NB4 (cell line): ENCODE data around the gene MYO10.

Experiments
- CTCF ChIP-seq: IDR thresholded peaks from one replicate; pipeline ENCODE4 v1.5.1; 2012; ENCODE audit warnings: low read depth, low read length
- MYC ChIP-seq: IDR thresholded peaks from 2 replicates; pipeline ENCODE4 v1.6.1; 2011; ENCODE audit warnings: low read depth, low read length
- POLR2A ChIP-seq: IDR thresholded peaks from 2 replicates; pipeline ENCODE4 v1.6.1; 2011; ENCODE audit warnings: mild to moderate bottlenecking; ENCODE audit not compliant: insufficient read length; ENCODE audit errors: extremely low read depth

- TF ChIP-seq CTCF (no peak), POLR2A (no peak), MYC (no peak)
Measured at GRCh38 chr5:16914108-16914435, 22.0 kb downstream of the MYO10 start.
